NCI-H2107 treated with DMSO at 0.1 percent for 48 hours (cell line): ENCODE measurements around the gene CRABP1.

Experiments used
- DNase-seq: peaks from one replicate; lab custom pipeline; 2025; ENCODE audit not compliant: unreplicated experiment; lab: John Stamatoyannopoulos, UW

Gene CRABP1

DNA sequence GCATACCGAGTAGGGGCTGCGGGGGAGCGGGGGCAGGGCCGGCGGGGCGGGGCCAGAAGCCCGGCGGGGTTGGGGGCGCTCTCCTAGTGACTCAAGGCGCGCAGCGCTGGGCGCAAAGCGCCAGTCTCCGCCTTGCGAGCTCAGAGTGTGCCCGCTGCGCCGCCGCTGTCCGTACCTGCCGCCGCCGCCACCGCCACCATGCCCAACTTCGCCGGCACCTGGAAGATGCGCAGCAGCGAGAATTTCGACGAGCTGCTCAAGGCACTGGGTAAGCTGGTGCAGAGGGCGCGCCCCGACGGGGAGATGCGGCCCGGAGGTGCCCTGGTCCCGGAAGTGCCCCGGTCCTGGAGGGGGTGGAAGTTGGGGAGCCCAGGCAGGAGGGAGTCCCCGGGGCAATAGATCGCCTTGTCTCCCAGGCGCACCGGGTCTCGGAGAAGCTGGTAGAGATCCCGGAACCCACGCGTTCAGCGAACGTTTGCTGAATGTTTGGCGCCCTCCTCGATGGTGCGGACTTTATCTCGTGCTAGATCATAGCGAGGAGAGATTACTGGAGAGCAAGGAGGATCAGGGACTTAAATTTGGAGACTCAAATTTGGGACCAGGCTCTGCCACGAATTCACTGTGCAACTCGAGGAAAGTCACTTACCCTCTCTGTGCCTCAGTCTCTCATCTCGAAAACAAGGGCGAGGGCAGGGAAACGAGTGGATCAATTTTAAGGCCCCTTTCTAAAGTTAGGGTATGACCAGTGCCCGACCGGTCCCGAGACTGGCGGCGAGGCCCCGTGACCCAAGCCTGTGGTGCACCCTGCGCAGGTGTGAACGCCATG lies at the start of gene CRABP1:
CRABP1 (plus strand) TSS at position 123 of the 826 bp plus-strand sequence; CDS start at position 199, 76 bp downstream.
- DNase-seq: no peak

DNA sequence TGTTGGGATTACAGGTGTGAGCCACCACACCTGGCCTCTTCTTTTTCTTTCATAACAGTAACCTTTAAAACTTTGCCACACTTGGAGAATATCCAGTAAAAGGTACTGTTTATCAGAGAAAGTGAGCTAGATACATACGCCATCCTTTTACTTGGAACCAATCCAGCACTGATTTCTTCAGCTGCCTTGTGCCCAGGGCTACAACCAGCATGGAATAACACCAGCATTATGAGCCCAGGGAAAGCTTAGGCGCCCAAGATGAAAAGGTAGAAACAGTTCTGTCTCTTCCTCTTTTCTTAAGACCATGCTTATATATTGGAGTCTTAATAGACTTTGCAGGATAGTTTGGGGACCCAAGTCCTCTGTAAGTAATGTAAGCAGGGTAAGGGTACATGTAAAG lies 49.1 kb upstream of the CRABP1 start:
- DNase-seq: no peak

DNA sequence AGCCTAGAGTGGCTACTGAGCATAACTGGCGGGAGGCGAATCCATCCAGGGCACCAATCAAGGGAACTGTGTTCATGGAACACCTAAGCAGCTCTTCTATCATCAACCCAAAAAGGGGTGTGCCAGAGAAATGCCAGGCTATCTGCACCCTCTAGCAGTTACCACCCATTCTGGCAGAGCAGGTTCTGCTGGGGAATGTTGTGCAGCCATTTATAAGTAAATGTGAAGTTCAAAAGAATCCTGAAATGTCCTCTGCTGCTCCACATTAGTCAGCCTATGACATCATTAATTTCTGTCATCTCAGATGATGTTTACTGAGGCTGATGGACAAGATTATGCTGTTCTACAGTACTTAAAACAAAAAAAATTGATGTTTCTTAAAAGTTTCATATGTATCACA lies 48.5 kb upstream of the CRABP1 start:
- DNase-seq: no peak

DNA sequence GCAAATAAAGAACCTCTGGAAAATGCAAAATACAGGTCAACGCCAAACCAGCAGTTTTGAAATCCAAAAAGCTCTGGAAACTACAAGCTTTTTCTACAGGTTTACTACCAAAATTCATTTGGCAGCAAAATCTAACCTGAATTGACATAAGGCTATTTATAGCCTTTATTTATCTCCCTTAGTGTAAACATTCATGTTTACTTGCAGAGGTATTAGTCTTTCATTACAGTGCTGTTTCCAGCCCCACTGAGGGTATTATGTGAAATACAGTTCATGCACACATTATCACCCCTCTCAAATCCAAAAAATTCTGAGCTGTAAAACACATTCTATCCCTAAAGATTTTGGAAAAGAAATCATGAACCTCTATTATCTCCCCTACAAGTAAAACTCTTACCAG lies 47.9 kb upstream of the CRABP1 start:
- DNase-seq: no peak

DNA sequence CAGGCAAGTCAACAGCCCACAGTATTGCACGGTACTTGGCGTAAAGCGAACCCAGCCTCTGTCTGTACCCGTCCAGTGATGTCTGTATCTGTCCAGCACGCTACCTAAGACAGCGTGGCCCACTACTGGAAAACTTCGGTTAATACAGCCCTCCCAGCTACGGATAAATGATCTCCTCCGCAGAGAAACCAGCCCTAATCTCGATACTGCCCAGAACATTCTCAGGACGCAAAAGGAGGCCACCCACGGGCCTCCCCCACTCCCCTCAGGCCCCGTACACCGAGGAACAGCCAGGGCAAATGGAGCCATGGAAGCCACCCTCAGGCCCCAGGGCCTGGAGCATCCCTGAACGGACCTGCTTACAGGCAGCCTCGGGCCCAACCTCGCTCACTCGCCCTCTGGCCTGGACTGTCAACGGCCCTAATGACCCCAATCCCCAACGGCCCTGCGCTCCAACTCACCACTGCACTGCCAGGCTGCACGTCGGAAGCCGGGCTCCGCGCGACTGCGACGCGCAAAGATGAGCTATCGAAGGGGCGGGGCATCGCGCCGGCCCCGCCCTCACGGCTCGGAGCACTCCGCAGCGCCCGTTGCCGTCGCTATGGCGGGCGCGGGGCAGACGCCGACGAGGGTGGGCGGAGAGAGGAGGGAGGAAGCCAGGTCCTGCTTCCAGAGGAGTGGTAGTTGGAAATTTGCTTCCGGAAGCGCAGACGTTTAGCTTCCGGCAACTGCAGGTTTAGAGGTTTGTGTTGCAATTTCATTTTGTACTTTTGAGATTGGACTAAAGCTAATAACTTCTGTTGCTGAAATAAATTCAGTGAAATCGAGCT lies 40.8 kb upstream of the CRABP1 start, which contains the start of gene SKIC8:
SKIC8 (minus strand) TSS at position 509 of the 830 bp plus-strand sequence. CDS start 3,923 bp downstream, outside the sequence.
- DNase-seq: peak; percentile 73

DNA sequence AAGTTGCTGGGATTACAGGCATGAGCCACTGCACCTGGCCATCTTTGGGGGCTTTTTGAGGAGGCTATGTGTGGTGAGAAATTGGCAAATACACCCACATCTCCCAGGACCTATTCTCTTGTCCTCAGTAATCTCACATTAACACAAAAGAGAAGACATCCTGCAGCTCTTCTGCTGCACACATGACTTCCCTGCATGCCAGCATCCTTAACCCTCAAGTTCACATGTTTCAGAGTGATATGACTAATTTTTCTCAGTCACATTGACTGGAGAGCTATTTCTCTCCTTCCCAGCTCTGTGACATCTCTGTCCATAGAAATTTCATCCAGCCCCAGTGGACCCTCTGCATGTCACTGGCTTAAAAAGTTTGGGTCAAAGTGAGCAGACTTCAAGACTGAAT lies 38.8 kb upstream of the CRABP1 start:
- no peak for DNase-seq

DNA sequence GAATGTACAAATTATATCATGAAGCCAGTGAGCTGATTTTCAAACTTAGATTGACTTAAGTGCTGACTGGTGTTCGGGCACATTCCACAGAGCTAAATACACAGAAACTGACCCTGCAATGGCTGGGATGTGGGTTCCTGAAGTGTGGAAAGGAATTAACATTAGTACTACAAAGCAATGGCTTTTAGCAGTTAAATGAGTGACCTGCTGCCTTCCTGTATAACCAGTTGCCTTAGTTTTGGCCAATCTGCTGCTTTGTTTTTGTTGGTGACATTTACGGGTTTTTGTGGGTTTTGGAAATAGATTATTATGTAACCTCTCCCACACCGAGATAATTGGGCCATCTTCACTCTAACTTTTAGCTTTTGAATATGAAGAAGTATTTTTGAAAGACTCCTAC lies 38.3 kb upstream of the CRABP1 start:
- no peak for DNase-seq

DNA sequence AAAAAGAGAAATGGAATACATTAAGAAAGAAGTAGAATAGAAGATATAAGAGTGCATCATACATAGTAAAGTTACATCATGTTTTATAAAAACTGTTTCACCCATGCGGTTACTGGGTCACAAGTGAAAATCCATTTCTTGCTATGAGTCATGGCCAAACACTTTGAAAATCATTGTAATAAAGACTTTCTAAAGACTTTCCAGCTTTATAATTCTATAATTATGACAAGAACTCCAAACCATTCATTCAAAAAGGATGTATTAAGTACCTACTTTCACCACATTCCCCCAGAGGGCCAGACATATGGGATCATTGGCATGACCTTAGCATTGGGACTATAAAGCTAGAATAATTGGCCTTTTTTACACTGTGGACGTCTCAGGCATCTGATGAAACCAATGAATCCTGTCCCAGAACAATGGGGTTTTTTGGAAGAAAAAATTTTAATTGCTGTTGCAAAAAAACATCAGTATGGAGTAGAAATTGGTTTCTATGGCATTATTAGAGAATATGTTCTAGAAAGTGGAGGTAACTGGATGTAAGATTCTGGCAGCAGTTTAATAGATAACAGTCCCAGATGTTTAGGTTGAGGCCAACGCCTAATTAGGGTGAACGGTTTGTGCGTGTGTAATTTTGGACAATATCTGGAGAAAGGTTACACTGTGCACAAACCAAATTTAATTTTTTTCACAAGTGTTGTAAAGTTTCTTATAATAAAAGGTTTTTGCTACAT lies 37.4 kb upstream of the CRABP1 start:
- DNase-seq: no peak

DNA sequence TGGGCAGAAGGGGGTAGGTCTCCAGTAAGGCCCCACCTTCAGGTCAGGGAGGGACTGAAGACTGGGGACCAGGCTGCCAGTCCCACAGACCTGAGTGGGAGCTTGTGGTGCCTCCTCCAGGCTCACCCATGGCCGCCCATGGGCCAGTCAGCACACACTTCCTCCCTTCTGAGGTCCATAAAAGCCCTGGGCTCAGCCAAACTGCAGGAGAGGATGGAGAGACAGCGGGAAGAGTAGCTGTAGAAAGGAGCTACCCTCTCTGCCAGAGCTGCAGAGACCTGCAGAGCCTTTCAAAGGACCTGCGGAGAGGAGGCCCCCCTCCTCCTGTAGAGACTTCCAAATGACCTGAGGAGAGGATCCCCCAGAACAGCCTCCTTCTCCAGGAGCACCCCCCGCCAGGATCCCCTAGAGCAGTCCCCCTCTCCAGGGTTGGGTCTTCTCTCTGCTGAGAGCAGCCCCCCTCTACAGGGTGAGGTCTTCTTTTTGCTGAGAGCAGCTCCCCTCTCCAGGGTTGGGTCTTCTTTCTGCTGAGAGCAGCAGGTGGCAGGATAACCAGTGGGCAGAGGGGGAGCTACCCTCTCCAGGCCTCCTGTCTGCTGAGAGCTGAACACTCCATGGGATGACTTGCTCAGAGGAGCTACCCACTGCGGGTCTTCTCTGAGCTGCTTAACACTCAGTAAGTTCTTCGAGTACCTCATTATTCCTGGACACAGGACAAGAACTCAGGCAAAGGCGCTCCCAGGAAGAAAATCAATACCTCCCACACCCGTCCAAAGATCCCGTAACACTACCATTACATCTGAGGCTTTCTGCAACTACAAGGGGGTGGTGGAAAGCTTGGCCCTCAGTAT lies 35.7 kb upstream of the CRABP1 start:
- DNase-seq: no peak

DNA sequence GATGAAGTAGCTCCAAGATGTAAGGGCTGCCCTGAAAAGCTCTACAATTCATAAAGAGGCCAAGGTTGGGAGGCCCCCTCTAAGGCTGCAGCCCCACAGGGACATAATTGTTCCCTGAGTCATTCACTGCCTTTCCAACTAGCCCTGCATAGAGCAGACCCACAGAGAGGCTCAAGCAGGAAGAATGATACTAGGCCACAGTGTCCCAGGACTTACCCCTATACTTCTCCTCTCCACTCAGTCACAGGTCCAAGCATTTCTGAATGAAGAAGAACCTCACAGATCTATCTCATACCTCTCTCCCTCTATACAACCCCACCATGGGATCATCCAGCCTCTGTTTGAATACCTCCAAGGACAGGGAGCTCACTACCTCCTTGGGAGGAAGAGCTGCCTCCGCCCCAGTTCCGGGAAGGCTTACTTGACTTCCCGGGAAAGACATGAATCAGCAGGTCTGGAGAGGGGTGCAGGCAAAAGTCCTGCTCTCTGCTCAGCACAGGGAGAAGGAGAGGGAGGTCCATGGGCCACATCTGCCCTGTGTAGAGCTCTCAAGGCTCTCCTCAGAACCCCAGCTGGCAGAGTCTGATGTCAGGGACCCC lies 33.9 kb upstream of the CRABP1 start:
- DNase-seq: no peak

DNA sequence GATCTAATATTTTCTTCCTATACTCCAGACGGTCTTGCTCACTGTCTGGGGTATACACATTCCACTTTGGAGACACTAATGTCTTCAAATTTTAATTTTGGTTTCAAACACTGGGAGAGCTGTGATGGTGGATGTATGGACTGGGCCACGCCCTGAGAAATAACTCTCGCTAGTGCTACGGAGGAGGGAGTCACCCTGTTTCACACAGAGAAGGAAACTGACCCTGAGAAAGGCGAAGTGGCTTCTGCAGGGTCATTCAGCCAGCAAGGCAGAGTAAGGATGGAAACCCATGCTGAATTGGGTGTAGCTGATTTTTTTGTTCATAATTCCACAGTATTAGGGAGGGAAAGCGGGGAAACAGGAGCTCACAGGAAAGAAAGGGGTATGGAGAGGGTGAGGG lies 32.2 kb upstream of the CRABP1 start:
- DNase-seq: no peak

DNA sequence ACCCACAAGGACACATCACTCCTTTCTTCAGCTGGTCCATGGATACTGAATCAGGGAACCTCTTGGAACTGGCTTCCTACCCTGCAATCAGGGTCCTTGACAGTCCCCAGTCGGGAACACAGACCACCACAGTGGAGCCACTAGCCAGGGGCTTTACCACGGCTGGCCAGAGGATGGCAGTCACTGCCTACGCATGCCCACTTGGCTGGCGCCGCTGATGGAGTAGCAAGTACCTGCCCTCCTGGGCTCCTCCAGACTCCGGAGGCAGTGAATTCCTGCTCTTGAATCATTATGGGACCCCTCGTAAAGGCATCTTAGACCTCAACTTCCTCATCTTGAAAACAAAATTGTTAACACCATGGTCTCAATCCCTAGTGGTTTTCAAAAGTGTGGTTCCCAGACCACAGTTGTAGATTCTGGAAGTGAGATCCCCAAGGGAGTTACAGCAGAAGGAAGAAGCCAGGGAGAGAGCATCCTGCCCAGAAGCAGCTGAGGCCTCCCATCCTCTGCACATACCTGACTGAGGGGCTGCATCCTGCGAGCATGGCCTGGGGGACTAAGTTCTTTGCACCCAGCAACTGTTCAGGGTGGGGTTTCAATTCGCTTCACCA lies 31.6 kb upstream of the CRABP1 start:
- peak; percentile 14 for DNase-seq

DNA sequence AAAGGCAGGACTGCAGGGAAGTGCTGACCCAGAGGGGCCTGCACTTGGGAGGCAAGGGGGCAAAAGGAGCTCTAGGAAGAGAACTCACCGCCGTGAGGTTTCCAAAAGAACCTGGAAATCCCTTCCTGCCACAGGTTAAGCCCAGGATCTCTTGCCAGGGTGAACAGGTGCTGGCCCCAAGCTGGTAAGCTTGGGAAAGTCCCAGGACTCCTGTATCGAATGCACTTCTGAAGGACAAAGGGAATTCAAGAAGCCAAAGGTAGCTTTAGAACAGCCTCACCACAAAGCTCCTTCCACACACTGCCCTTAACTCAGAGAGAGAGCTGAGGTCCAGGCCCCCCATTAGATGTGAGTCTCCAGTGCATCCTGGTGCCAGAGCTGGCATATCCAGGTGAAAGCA lies 28.9 kb upstream of the CRABP1 start:
- DNase-seq: no peak

DNA sequence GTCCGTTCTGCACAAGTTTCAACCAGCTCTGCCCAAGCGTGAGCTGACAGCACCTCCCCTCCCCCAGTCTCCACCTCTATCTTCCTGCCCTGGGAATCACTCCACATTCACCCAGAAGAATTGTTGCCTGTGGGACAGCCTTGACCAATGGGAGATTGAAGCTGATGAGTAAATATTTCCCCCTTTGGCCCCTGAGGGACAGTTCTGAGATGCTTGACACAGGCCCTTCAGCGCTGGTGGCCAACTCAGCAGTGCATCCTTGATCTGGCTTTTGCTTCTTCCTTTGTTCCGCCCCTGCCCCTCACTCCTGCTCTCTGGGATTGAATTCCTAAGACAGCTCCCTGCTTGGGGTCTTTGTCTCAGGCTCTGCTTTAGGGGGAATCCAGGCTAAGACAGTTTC lies 27.6 kb upstream of the CRABP1 start:
- DNase-seq: no peak

DNA sequence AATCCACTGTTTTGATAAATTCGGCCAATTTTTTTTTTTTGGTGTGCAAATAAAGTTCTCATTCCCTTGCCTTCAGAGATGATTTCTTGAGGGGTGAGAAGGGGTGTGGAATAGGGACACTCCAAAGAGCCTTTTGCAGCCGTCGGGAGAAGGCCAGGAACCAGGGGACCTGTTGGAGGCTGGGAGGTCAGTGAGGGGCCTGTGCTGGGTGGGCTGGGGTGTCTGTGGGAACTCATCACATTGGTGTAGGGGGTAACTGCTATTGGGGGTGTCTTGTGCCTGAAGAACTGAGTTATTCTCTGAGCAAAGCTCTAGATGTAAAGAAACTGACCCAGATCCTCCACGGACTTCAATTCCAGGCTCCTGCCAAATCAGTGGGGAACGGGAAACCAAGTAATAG lies 27.2 kb upstream of the CRABP1 start:
- DNase-seq: no peak

DNA sequence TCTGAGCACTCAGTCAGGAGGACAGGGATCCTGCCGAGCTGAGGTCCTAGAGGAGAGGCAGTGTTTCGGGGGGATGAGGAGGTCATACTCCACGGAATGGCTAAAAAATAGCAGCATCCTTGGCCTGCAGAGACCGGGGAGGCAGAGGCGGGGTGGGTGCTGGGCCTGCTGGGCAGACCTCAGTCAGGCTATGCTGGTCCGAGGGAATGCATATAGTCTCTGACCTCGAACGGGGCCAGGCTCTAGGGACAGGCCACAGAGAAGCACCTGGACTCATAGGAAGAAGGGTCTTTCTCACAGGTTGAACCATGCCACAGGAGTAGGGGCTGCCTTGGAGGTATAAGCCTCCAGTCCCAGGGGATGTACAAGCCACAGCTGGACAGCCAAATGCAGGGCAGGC lies 26.8 kb upstream of the CRABP1 start:
- DNase-seq: no peak

DNA sequence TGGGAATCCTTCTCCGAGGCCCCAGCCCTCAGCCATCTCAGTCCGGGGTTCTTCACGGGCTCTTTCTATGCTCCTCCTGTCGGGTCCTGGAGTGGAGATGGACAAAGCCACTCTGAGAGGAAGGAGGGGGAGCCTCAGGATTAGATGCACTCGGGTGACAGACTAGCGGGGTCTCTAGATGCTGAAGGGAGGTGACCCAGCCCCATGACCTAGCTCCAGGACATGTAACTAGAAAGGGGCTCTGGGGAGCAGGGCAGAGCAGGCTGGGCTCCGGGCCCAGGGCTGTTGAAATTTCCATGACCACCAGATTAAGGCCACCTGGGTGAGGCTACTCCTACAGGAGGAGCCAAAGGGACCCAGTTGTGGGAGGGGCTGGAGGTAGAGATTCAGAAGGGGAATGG lies 26.0 kb upstream of the CRABP1 start:
- DNase-seq: no peak

DNA sequence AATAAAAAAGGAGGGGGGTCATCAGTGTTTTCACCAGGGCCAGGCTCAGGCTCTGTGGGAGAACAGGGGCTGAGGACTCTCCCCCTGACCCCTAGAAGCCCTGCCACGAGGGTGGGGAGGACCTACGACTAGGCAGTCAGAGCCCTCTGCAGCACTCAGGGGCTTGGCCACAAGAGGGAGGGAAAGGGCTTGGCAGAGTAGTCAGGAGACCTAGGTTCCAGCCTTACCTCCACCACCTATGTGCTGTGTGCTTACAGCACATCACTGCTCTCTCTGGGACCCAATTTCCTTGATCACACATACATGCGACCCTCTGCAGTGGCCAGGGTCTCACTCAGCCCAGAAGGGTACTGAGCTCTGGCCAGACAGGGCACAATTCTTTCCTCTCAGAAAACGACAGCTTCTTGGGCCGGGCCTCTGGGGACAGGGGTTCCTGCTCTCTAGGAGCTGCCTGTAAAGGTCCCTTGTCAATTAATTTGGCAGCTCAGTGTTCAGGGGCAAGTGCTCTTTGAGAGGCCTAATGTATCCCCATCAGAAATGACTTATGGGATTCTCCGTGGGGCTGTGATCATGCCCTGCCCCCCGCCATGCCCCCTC lies 24.4 kb upstream of the CRABP1 start:
- no peak for DNase-seq
